Trophoblast cell (in vitro differentiated cells and primary cell): ENCODE measurements around the gene TAAR2.

Source experiments
- DNase-seq, 2 donors: peaks; one replicate each; pipeline ENCODE4 v3.0.0-alpha.2; 2016
- H2AFZ ChIP-seq: 2 replicates; pipeline ENCODE4 v1.6.1; 2013; ENCODE audit warnings: low read length, moderate library complexity, mild to moderate bottlenecking; ENCODE audit not compliant: insufficient read depth, poor library complexity
- H2AK5ac ChIP-seq: 2 replicates; pipeline ENCODE4 v1.6.1; 2013; ENCODE audit warnings: mild to moderate bottlenecking, low read length
- H2BK120ac ChIP-seq: 2 replicates; pipeline ENCODE4 v1.6.1; 2013; ENCODE audit warnings: low read length, mild to moderate bottlenecking, moderate library complexity; ENCODE audit not compliant: insufficient read depth, poor library complexity
- H2BK12ac ChIP-seq: 2 replicates; pipeline ENCODE4 v1.6.1; 2013; ENCODE audit warnings: mild to moderate bottlenecking, low read length, moderate library complexity
- H2BK5ac ChIP-seq: 2 replicates; pipeline ENCODE4 v1.6.1; 2013; ENCODE audit warnings: low read length, low read depth, moderate library complexity, mild to moderate bottlenecking; ENCODE audit not compliant: poor library complexity
- H3K14ac ChIP-seq: 2 replicates; pipeline ENCODE4 v1.6.1; 2013; ENCODE audit warnings: mild to moderate bottlenecking, low read length
- H3K18ac ChIP-seq: 2 replicates; pipeline ENCODE4 v1.6.1; 2013; ENCODE audit warnings: mild to moderate bottlenecking, low read length
- H3K23ac ChIP-seq: 2 replicates; pipeline ENCODE4 v1.6.1; 2013; ENCODE audit warnings: low read length
- H3K27ac ChIP-seq: 2 replicates; pipeline ENCODE4 v1.5.1; 2013; ENCODE audit warnings: low read depth, mild to moderate bottlenecking, inconsistent platforms, low read length, moderate library complexity
- H3K27me3 ChIP-seq: 2 replicates; pipeline ENCODE4 v1.6.1; 2013; ENCODE audit warnings: inconsistent platforms, mild to moderate bottlenecking, low read length, moderate library complexity; ENCODE audit not compliant: insufficient read depth
- H3K36me3 ChIP-seq, 2 experiments: 1 replicate in 1 of 2; 2 replicates in 1 of 2; pipeline ENCODE4 v1.6.1; 2013; ENCODE audit warnings: low read length in 2 of 2, mild to moderate bottlenecking in 2 of 2, moderate library complexity in 1 of 2; ENCODE audit not compliant: insufficient read depth in 2 of 2, control insufficient read depth in 1 of 2
- H3K4ac ChIP-seq: 2 replicates; pipeline ENCODE4 v1.6.1; 2013; ENCODE audit warnings: low read depth, mild to moderate bottlenecking, low read length, moderate library complexity
- H3K4me1 ChIP-seq, 2 experiments: 1 replicate in 1 of 2; 2 replicates in 1 of 2; pipeline ENCODE4 v1.6.1; 2013; ENCODE audit warnings: low read length in 2 of 2, mild to moderate bottlenecking in 2 of 2, moderate library complexity in 1 of 2; ENCODE audit not compliant: insufficient read depth in 2 of 2, control insufficient read depth in 1 of 2
- H3K4me2 ChIP-seq: 2 replicates; pipeline ENCODE4 v1.6.1; 2013; ENCODE audit warnings: inconsistent platforms, mild to moderate bottlenecking, low read length, moderate library complexity
- H3K4me3 ChIP-seq: 2 replicates; pipeline ENCODE4 v1.5.1; 2013; ENCODE audit warnings: mild to moderate bottlenecking, low read depth, low read length, inconsistent platforms
- H3K79me1 ChIP-seq: one replicate; pipeline ENCODE4 v1.6.1; 2013; ENCODE audit warnings: low read length
- H3K79me2 ChIP-seq: 2 replicates; pipeline ENCODE4 v1.6.1; 2013; ENCODE audit warnings: low read length, mild to moderate bottlenecking; ENCODE audit not compliant: control insufficient read depth, insufficient read depth, poor library complexity
- H3K9ac ChIP-seq: 2 replicates; pipeline ENCODE4 v1.6.1; 2013; ENCODE audit warnings: mild to moderate bottlenecking, low read length
- H3K9me3 ChIP-seq: 2 replicates; pipeline ENCODE4 v1.6.1; 2013; ENCODE audit warnings: low read depth, mild to moderate bottlenecking, control low read depth, inconsistent platforms, low read length; ENCODE audit not compliant: insufficient read depth
- H4K12ac ChIP-seq: 2 replicates; pipeline ENCODE4 v1.6.1; 2013; ENCODE audit warnings: low read depth, mild to moderate bottlenecking, low read length, moderate library complexity
- H4K8ac ChIP-seq: 2 replicates; pipeline ENCODE4 v1.6.1; 2013; ENCODE audit warnings: low read depth, mild to moderate bottlenecking, low read length, moderate library complexity
- H4K91ac ChIP-seq: one replicate; pipeline ENCODE4 v1.6.1; 2013; ENCODE audit warnings: low read depth, mild to moderate bottlenecking, low read length, moderate library complexity
- WGBS: extraction: QIAGEN DNeasy Blood & Tissue Kit; methylation state at CpG from one replicate; pipeline ENCODE4 v1.1.7; 2013; ENCODE audit warnings: missing lambda C conversion rate; ENCODE audit not compliant: insufficient read length, insufficient coverage; ENCODE audit errors: extremely low coverage; 5-methylcytosine and 5-hydroxymethylcytosine counted together

The TAAR2 gene

GRCh38 chr6:132596201-132596600 lies 27.9 kb downstream of the TAAR2 start:
- H3K79me2 ChIP-seq, result no peaks in the 10 kb centered on the region
- no peak overlapping the region for H3K4me2 ChIP-seq
- H2BK12ac ChIP-seq, result no peak overlapping the region
- H4K12ac ChIP-seq, result no peak overlapping the region
- H3K14ac ChIP-seq, result no peak overlapping the region
- no peaks in the 10 kb centered on the region for H3K36me3 ChIP-seq
- no peak overlapping the region for H2BK120ac ChIP-seq
- no peak overlapping the region for H4K91ac ChIP-seq
- no peak overlapping the region for H2AK5ac ChIP-seq
- H3K27me3 ChIP-seq, result no peaks in the 10 kb centered on the region
- no peak overlapping the region for H2BK5ac ChIP-seq
- no peak overlapping the region for H3K18ac ChIP-seq
- no peak overlapping the region for H4K8ac ChIP-seq
- H3K79me1 ChIP-seq, result no peaks in the 10 kb centered on the region
- no peak for DNase-seq
- H3K4ac ChIP-seq, result no peak overlapping the region
- H3K4me3 ChIP-seq, result no peak overlapping the region
- no peaks in the 10 kb centered on the region for H3K4me1 ChIP-seq
- H3K27ac ChIP-seq, result no peak overlapping the region
- H3K23ac ChIP-seq, result no peak overlapping the region
- no peaks in the 10 kb centered on the region for H3K9me3 ChIP-seq
- WGBS, result no CpG with 5 or more reads among the region's 6 CpGs
- H3K9ac ChIP-seq, result no peak overlapping the region
- H2AFZ ChIP-seq, result no peak overlapping the region

DNA sequence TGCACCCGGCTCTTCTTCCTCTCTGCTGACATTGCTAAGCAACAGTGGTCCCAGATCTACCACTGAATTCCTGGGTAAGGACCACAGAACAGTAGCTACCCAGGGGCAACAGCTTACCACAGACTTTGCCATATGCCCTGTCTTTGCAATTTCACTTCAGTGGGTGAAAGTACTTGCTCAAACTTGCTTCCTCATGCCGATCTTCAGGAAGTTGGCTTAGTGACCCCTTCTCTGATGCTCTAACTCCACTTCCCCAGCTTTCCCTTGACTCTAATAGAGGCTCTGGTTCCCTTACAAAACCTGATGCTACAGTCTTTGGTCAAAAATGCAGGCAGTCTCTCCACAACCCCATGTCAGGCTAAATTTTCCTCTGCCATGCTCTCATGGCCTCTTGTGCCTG lies 31.2 kb downstream of the TAAR2 start:
- Histone ChIP-seq H3K18ac (no peak overlapping the region), H2BK120ac (no peak overlapping the region), H2BK12ac (no peak overlapping the region), H4K12ac (no peak overlapping the region), H3K4me3 (no peak overlapping the region), H4K8ac (no peak overlapping the region), H3K23ac (no peak overlapping the region), H3K27me3 (no peaks in the 10 kb centered on the region), H3K79me1 (no peaks in the 10 kb centered on the region), H3K4me1 (no peaks in the 10 kb centered on the region), H3K36me3 (no peaks in the 10 kb centered on the region), H3K79me2 (no peaks in the 10 kb centered on the region), H4K91ac (no peak overlapping the region), H2AK5ac (no peak overlapping the region), H3K27ac (no peak overlapping the region), H2AFZ (no peak overlapping the region), H3K4me2 (no peak overlapping the region), H3K4ac (no peak overlapping the region), H3K9ac (no peak overlapping the region), H3K14ac (no peak overlapping the region), H2BK5ac (no peak overlapping the region), H3K9me3 (no peaks in the 10 kb centered on the region)
- no CpG with 5 or more reads among the region's 2 CpGs for WGBS
- no peak for DNase-seq

DNA sequence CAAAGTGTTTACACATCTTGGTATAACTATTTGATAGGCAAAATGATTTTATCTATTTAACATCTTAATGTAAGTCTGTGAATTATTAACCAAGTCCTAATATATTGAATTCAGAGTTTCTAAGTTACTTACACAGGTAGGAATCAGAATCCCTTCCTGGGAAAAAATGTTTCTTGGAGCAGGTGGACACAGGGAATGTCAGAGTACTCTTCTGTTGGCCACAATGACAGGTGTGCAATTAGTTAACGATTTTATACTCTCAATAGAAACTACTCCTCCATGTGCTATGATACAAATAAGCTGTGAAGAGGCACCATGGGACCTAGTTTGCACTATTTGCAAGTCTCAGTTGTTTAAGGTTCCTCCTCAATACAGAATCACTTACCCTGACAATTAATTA lies 33.7 kb downstream of the TAAR2 start:
- Histone ChIP-seq H3K27me3 (no peaks in the 10 kb centered on the region), H2BK5ac (no peak overlapping the region), H2AK5ac (no peak overlapping the region), H2BK12ac (no peak overlapping the region), H3K36me3 (no peaks in the 10 kb centered on the region), H2AFZ (no peak overlapping the region), H3K9me3 (no peaks in the 10 kb centered on the region), H3K18ac (no peak overlapping the region), H4K8ac (no peak overlapping the region), H3K4me1 (no peaks in the 10 kb centered on the region), H4K12ac (no peak overlapping the region), H2BK120ac (no peak overlapping the region), H3K14ac (no peak overlapping the region), H3K4ac (no peak overlapping the region), H3K27ac (no peak overlapping the region), H3K9ac (no peak overlapping the region), H3K79me2 (no peaks in the 10 kb centered on the region), H3K4me2 (no peak overlapping the region), H3K23ac (no peak overlapping the region), H3K4me3 (no peak overlapping the region), H4K91ac (no peak overlapping the region), H3K79me1 (no peaks in the 10 kb centered on the region)
- WGBS, result no CpG with 5 or more reads among the region's 1 CpG
- no peak for DNase-seq

DNA sequence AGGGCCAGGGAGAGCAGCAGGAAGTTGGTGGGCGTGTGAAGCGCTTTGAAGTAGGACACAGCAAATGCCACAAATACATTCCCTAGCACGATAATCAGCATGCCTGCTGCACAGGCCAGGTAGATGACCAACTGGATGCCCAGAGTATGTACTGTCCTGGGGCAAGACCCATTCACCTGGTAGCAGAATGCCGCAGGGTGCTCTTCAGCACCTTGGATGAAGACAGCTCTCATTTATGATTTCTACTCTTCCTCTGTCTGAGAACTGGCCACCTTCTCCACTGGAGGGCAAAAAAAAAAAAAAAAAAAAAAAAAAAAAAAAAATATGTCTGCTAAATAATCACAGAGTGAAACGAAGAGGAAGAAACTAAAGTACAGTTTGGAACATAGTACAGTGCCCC lies 34.6 kb downstream of the TAAR2 start, which contains the start of gene TAAR5:
Gene TAAR5 (minus strand): TSS at position 288 of the 400 bp plus-strand sequence. CDS start 55 bp downstream, at position 233.
- Histone ChIP-seq H3K4me2 (no peak within 1 kb of the TSS), H2AFZ (no peak within 1 kb of the TSS), H3K4me1 (no peaks in the 10 kb centered on the region), H3K18ac (no peak within 1 kb of the TSS), H2BK120ac (no peak within 1 kb of the TSS), H3K79me1 (no peaks in the 10 kb centered on the region), H4K91ac (no peak within 1 kb of the TSS), H3K4me3 (no peak within 1 kb of the TSS), H3K14ac (no peak within 1 kb of the TSS), H3K36me3 (no peaks in the 10 kb centered on the region), H3K23ac (no peak within 1 kb of the TSS), H2BK12ac (no peak within 1 kb of the TSS), H3K9me3 (no peaks in the 10 kb centered on the region), H3K9ac (no peak within 1 kb of the TSS), H2AK5ac (no peak within 1 kb of the TSS), H4K8ac (no peak within 1 kb of the TSS), H3K27ac (no peak within 1 kb of the TSS), H3K4ac (no peak within 1 kb of the TSS), H2BK5ac (no peak within 1 kb of the TSS), H3K27me3 (no peaks in the 10 kb centered on the region), H4K12ac (no peak within 1 kb of the TSS), H3K79me2 (no peaks in the 10 kb centered on the region)
- WGBS, result no CpG with 5 or more reads among the region's 5 CpGs
- peak in 1 of 2 donors; percentile 2 for DNase-seq
